HUES48 (cell line): ENCODE data around the gene APBA1.

Experiments
- H3K27ac ChIP-seq: one replicate; pipeline ENCODE4 v1.7.0; 2013; ENCODE audit warnings: low read depth, low read length, inconsistent platforms
- H3K27me3 ChIP-seq: 2 replicates; pipeline ENCODE4 v1.6.1; 2013; ENCODE audit warnings: mild to moderate bottlenecking, low read length; ENCODE audit not compliant: control insufficient read depth, insufficient read depth
- H3K36me3 ChIP-seq: 2 replicates; pipeline ENCODE4 v1.6.1; 2013; ENCODE audit warnings: low read length; ENCODE audit not compliant: control insufficient read depth, insufficient read depth
- H3K4me1 ChIP-seq: 2 replicates; pipeline ENCODE4 v1.6.1; 2013; ENCODE audit warnings: mild to moderate bottlenecking, low read length; ENCODE audit not compliant: control insufficient read depth, insufficient read depth
- H3K4me3 ChIP-seq: 2 replicates; pipeline ENCODE4 v1.5.1; 2013; ENCODE audit warnings: mild to moderate bottlenecking, low read depth, low read length
- H3K9ac ChIP-seq: 2 replicates; pipeline ENCODE4 v1.6.1; 2013; ENCODE audit warnings: mild to moderate bottlenecking, low read depth, low read length, moderate library complexity
- H3K9me3 ChIP-seq: 2 replicates; pipeline ENCODE4 v1.6.1; 2013; ENCODE audit warnings: low read length; ENCODE audit not compliant: control insufficient read depth, insufficient read depth

APBA1 gene

DNA sequence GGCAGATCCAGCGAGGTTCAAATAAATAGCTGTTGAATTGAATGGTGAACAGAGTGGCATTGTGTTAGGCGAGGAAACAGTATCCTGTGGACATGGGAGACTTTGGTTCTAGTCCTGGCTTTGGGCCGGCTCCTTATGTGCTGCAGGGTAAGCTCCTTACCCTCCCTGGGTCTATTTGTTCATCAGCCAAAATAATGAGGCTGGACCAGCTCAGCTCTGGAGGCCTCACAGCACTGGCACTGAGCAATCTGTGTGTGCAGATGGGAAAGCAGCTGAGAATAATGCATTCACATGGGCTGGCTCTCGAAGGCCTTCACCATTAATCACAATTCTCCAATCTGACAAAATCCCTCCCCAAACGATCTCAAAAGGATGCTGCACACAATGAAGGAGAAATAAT lies 81.9 kb downstream of the APBA1 start:
- Histone ChIP-seq H3K27me3 (peaks cover 20% of the 10 kb centered on the region), H3K4me1 (no peaks in the 10 kb centered on the region), H3K4me3 (no peak overlapping the region), H3K27ac (no peak overlapping the region), H3K36me3 (no peaks in the 10 kb centered on the region), H3K9ac (no peak overlapping the region), H3K9me3 (no peaks in the 10 kb centered on the region)

DNA sequence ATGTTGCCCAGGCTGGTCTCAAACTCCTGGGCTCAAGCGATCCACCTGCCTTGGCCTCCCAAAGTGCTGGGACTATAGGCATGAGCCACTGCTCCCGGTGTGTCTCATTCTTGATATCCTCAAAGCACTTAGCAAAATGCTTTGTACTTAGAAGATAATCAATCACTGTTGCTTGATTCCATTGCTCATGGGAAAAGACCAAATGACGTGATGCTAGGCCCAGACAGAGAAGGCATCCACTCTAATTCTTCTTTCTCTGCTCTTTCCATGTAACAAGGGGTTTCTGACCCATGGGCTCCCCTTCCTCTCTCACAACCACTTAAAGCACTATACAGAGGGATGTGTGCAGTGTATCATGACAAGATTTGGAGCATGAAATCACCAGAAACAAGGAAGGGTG lies 83.0 kb downstream of the APBA1 start:
- H3K9me3 ChIP-seq = no peaks in the 10 kb centered on the region
- H3K27ac ChIP-seq = no peak overlapping the region
- H3K4me1 ChIP-seq = no peaks in the 10 kb centered on the region
- no peak overlapping the region for H3K4me3 ChIP-seq
- H3K27me3 ChIP-seq = peaks cover 31% of the 10 kb centered on the region
- no peak overlapping the region for H3K9ac ChIP-seq
- H3K36me3 ChIP-seq = no peaks in the 10 kb centered on the region

DNA sequence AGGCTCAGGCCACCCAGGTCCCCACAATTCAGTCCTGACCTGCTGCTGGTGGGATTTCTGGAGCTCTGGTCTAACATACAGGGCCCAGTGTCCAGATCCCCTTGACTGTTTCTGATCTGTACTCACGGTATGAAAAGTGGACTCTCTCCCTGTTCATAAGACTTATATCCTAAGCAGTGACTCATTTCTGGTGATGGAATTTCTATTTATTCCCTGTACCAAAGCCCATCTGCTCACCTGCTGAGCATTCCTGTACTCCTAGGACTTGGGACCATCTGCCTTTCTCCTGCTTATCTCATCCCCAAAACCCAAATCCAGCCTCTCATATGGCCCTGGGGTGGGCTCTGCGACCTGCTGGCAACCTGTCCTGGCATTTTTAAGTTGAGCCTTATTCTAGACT lies 86.6 kb downstream of the APBA1 start:
- Histone ChIP-seq H3K27ac (no peak overlapping the region), H3K9ac (no peak overlapping the region), H3K36me3 (no peaks in the 10 kb centered on the region), H3K4me3 (no peak overlapping the region), H3K4me1 (peaks cover 10% of the 10 kb centered on the region), H3K9me3 (no peaks in the 10 kb centered on the region), H3K27me3 (peaks cover 67% of the 10 kb centered on the region)

DNA sequence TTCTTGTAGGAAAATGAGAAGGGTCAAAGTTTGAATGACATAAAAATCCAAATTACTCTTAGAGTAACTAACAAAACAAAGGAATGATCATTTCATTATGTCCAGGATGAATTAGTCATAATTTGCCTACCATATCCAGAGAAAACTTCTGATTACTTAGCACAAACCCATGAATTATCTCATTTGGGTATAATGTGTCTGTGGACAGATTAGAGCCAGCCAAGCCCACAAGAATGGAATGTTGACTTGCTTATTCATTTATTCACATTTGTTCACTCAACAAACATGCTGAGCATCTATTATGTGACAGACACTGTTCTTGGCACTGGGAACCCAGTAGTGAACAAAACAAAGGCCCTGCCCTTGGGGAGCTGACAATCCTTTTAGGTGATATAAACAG lies 87.4 kb downstream of the APBA1 start:
- Histone ChIP-seq H3K9me3 (no peaks in the 10 kb centered on the region), H3K4me1 (peaks cover 10% of the 10 kb centered on the region), H3K27ac (no peak overlapping the region), H3K36me3 (no peaks in the 10 kb centered on the region), H3K9ac (no peak overlapping the region), H3K27me3 (peaks cover 75% of the 10 kb centered on the region), H3K4me3 (no peak overlapping the region)

DNA sequence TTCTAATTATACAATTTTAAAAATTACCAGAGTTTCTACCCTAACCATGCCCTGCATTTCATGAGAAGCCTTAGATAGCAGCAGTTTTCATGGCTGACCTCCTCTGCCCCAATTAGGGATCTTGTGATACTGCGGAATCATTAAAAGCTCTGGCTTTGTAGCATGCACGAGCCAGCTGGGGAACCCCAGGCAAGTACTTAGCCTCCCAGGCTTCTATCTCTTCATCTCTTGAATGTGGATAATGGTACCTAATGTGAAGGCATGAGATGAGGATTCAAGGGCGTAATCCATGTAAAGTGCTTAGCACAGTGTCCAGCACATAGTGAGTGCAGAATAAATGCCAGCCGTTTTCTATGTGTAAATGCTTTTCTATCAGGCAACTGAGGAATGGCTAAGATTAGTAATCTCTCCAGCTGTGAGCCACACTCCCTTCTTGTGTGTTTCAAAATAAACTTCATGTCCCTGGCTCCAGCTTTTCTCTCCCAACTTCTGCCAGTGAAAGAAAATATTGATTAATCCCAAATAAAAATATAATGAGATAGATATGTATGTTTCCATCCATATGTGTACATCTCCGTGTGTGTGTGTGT lies 88.4 kb downstream of the APBA1 start:
- no peaks in the 10 kb centered on the region for H3K9me3 ChIP-seq
- no peak overlapping the region for H3K9ac ChIP-seq
- H3K4me3 ChIP-seq = no peak overlapping the region
- H3K27me3 ChIP-seq = peaks cover 85% of the 10 kb centered on the region
- no peak overlapping the region for H3K27ac ChIP-seq
- H3K36me3 ChIP-seq = no peaks in the 10 kb centered on the region
- peaks cover 10% of the 10 kb centered on the region for H3K4me1 ChIP-seq

DNA sequence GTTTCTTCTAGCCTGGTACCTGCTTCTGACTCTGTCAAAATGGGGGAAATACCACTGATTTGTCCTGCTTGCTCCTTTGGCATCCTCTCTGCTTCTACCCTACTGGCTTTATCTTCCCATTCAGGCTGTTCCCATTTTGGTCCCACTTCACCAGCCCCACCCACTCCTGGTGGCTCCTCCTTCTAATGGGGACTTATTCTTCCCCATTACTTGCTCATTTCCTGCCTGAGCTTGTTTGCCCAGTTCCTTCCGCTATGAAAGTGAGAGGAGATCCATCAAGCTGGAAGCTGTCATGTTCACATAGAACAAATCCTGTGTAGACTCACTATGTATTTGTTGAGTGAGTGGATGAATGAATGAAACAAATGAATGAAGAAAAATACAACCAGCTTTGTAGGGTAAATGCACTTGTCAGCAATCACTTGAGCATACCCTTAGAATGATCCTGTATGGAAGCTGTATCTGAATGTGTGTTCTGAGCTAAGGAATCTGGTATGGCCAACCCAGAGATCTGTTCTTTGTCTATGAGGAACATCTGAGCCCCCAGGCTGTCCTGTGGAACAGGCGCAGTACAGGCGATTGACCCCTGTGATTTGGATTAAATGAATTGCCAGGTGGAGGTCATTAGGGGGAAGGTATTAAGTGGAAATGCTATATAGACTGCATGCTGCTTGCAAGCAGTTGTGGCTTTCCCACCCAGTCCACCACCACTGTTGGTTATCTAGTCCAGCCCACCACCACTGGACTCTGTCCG lies 89.5 kb downstream of the APBA1 start:
- Histone ChIP-seq H3K9ac (no peak overlapping the region), H3K36me3 (no peaks in the 10 kb centered on the region), H3K27me3 (peaks cover 86% of the 10 kb centered on the region), H3K4me1 (peaks cover 10% of the 10 kb centered on the region), H3K9me3 (no peaks in the 10 kb centered on the region), H3K27ac (no peak overlapping the region), H3K4me3 (no peak overlapping the region)

DNA sequence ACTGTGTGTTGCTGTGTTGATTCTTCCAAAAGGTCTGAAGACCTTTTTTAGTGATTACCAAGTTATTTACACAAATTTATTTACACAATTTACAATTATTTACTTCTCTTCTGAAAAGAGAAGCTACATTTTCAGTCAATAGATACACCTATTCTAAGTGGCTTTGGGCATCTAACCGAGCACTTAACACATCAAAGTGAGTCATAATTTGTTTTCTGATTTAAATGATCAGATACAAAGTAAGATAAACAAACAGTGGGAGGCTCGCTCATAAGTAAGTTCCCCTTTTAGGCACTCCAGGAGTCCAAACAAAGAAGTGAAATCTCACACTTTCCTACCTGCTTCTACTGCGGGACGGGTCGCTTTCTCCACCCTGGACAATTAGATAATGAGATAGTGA lies 90.2 kb downstream of the APBA1 start:
- Histone ChIP-seq H3K36me3 (no peaks in the 10 kb centered on the region), H3K27me3 (peaks cover 85% of the 10 kb centered on the region), H3K4me1 (peaks cover 10% of the 10 kb centered on the region)

DNA sequence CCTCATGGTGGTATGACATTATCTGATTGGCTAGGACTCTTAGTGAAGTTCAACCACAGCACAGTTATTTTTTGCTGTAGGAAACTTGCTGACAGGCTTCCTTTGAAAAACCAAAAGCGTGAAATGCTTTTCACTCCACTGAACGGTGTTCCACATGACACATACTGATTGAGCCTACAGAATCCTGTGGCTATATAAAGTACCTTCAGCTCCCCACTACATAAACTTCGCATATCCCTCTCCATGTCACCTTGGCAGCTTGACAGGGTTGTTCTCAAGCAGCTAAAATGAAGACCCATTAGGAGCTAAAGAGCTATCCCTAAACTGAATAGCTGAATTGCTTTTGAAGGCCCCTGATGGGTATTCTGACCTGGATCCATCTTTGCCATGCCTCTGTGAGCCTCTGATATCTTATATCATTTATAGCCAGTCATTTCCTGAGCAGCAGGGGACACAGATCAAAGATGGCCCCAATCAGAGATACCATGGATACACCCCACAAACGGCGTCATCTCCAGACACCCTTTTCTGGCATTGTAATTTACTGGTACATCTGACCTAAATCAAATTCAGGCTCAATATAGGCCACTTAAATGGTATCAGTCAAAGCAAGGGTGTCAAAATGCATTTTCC lies 91.5 kb downstream of the APBA1 start:
- H3K36me3 ChIP-seq = no peaks in the 10 kb centered on the region
- H3K4me3 ChIP-seq = no peak overlapping the region
- H3K27me3 ChIP-seq = peaks cover 75% of the 10 kb centered on the region
- H3K9ac ChIP-seq = no peak overlapping the region
- H3K27ac ChIP-seq = no peak overlapping the region
- H3K9me3 ChIP-seq = no peaks in the 10 kb centered on the region
- H3K4me1 ChIP-seq = peaks cover 10% of the 10 kb centered on the region

More for the DNA sequence above, 90.2 kb downstream of the APBA1 start:
- no peak overlapping the region for H3K4me3 ChIP-seq
- H3K9ac ChIP-seq = no peak overlapping the region
- H3K9me3 ChIP-seq = no peaks in the 10 kb centered on the region
- no peak overlapping the region for H3K27ac ChIP-seq

DNA sequence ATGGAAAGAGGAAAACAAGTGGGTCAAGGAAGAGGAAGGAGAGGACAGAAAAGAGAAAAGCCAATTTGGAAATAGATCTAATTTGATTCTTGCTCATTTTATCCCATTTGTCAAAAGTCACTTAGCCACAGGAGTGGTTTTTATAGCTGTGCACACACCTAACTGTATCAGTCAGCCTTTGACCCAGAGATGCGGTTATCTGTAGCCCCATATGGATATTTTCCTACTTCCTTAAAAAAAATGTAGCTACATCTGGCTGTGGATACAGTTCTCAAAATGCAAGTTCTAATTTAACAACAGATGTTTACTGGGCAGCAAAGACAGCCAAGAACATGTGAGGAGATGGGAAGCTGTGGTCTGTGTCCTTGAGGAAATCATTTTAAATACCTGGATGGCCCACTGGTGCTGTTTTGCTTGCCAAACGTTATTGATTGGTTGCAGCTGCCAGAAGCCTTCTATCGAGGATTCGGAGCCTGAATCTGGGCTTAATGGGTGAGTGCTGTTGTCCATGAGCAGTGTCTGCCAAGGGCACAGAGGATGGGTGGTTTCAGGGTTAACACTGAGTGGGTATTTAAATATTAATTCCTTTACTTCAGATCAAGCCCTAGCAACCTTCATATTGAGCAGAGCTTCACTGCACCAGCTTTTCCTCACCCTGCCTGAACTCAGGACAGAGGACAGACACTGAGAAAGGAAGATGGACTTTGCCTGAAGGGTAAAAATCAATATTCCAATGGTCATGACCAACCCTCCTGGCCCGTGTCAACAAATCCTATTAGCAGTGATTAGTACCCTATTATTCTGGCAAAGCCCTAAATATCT lies 92.2 kb downstream of the APBA1 start:
- Histone ChIP-seq H3K27me3 (peaks cover 67% of the 10 kb centered on the region), H3K27ac (no peak overlapping the region), H3K4me1 (peaks cover 10% of the 10 kb centered on the region), H3K4me3 (no peak overlapping the region), H3K9ac (no peak overlapping the region), H3K36me3 (no peaks in the 10 kb centered on the region), H3K9me3 (no peaks in the 10 kb centered on the region)

DNA sequence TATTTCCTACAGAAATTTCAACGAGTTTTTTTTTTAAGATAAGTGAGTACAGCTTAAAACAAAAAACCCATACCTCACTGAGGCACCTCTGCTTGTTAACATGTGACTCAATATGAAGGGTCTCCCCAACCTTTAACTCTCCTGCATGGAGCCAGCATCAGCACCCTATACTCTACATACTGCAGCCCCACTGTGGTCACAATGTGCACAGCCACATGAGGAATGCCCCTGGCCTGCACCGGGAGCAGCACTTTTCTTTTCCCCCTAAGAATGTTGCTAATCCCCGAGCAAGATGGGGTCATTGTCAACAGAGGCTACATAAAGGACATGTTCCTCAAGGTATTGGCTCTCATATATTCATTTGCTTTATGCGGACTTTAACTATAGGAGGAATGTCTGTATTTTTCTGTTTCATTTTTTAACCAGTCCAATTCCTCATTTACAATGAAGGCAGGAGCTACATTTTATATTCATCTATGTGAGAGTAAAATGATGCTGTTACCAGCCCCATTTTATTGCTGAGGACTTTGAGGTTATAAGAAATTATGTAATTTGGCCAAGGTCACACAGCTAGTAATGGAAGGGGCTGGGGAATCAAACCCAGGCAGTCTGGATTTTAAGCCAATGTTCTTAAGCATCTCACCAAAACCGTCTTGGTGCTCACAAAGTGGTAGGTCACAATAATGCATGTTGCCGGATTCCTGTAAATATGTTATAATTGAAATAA lies 93.0 kb downstream of the APBA1 start:
- peaks cover 60% of the 10 kb centered on the region for H3K27me3 ChIP-seq

More for the DNA sequence above, 93.0 kb downstream of the APBA1 start:
- H3K36me3 ChIP-seq = no peaks in the 10 kb centered on the region
- H3K4me3 ChIP-seq = no peak overlapping the region
- no peak overlapping the region for H3K9ac ChIP-seq
- H3K27ac ChIP-seq = no peak overlapping the region
- H3K4me1 ChIP-seq = peaks cover 10% of the 10 kb centered on the region
- no peaks in the 10 kb centered on the region for H3K9me3 ChIP-seq
